NB4 (cell line): ENCODE results near the gene MLYCD.
"Not testable (repeated sequence)": the region's sequence is repeated elsewhere in the genome, so short reads cannot be mapped to it uniquely, and the experiment has no call there.

Source experiments
- CTCF ChIP-seq: IDR thresholded peaks from one replicate; pipeline ENCODE4 v1.5.1; 2012; ENCODE audit warnings: low read depth, low read length
- MAX ChIP-seq: IDR thresholded peaks from 2 replicates; pipeline ENCODE4 v1.6.1; 2011; ENCODE audit warnings: low read depth, low read length

GRCh38 chr16:83950862-83951399 is 52.0 kb downstream of the MLYCD start:
- not testable (repeated sequence) for TF ChIP-seq CTCF, MAX
